Bone marrow (tissue), 2 donors: ENCODE results near the gene NR1D2.

ENCODE experiments used
- DNase-seq, 2 donors: peaks; one replicate each; lab custom pipeline; 2025; lab: John Stamatoyannopoulos, UW

Gene NR1D2

GRCh38 chr3:23931597-23931996, 13.5 kb upstream of the NR1D2 start:
- DNase-seq: no peak

GRCh38 chr3:23932571-23932970, 12.5 kb upstream of the NR1D2 start:
- no peak for DNase-seq

- no peak for DNase-seq
Observed at GRCh38 chr3:23934253-23934652, 10.8 kb upstream of the NR1D2 start.

- DNase-seq: no peak
Observed at GRCh38 chr3:23937296-23937695, 7.8 kb upstream of the NR1D2 start.

- DNase-seq: no peak
Observed at GRCh38 chr3:23938688-23939087, 6.4 kb upstream of the NR1D2 start.

- DNase-seq: no peak
Observed at GRCh38 chr3:23940775-23941174, 4.3 kb upstream of the NR1D2 start.

GRCh38 chr3:23941440-23941839, 3.6 kb upstream of the NR1D2 start:
- no peak for DNase-seq

- no peak for DNase-seq
Observed at GRCh38 chr3:23942546-23942945, 2.5 kb upstream of the NR1D2 start.

GRCh38 chr3:23944007-23944783, 891 bp upstream of the NR1D2 start:
- DNase-seq: no peak

GRCh38 chr3:23945663-23945912, 502 bp downstream of the NR1D2 start:
- DNase-seq: no peak

GRCh38 chr3:23945913-23946687, 1.0 kb downstream of the NR1D2 start:
- peak; percentile 70 to 98 for DNase-seq

GRCh38 chr3:23948761-23949160, 3.7 kb downstream of the NR1D2 start:
- no peak for DNase-seq

GRCh38 chr3:23949784-23950183, 4.7 kb downstream of the NR1D2 start:
- no peak for DNase-seq

- DNase-seq: peak in 1 of 2 donors; percentile 46
Observed at GRCh38 chr3:23950293-23950692, 5.2 kb downstream of the NR1D2 start.

GRCh38 chr3:23952646-23953045, 7.6 kb downstream of the NR1D2 start:
- DNase-seq: no peak

- DNase-seq: no peak
Observed at GRCh38 chr3:23953523-23953922, 8.4 kb downstream of the NR1D2 start.

- no peak for DNase-seq
Observed at GRCh38 chr3:23954144-23954543, 9.1 kb downstream of the NR1D2 start.

- DNase-seq: no peak
Observed at GRCh38 chr3:23956701-23957100, 11.6 kb downstream of the NR1D2 start.

GRCh38 chr3:23959135-23959900, 14.2 kb downstream of the NR1D2 start:
- no peak for DNase-seq

- DNase-seq: no peak
Observed at GRCh38 chr3:23960649-23961048, 15.6 kb downstream of the NR1D2 start.

- no peak for DNase-seq
Observed at GRCh38 chr3:23961066-23961465, 16.0 kb downstream of the NR1D2 start.

- DNase-seq: no peak
Observed at GRCh38 chr3:23961913-23962312, 16.8 kb downstream of the NR1D2 start.
